ENCODE measurements around the gene MAP3K2. TPM values are rescaled to one million over a fixed set of nuclear protein-coding genes. Genes with fewer than 3 reads are reported as not detected.
A peak's percentile ranks its signal among the peaks of the same experiment; 100 is the strongest.

Gene MAP3K2
- total RNA-seq, 4 donors from 2014 or later, result 29.4 to 37.4 (median 31.3) TPM

- intact Hi-C loops (cut with DNase I), result loop anchor here (10.0 kb wide), 1 partner anchor 124 kb away; the partner anchor contains the start of gene ERCC3
- no peaks in the 10 kb centered on the region for H3K9me3 ChIP-seq
- H3K36me3 ChIP-seq, result no peaks in the 10 kb centered on the region
- WGBS, 2 donors, result 88 to 91% methylated on average over 7 to 9 of the region's 16 CpGs
- H3K27me3 ChIP-seq, result peaks cover 0 to 73% (median 3%) of the 10 kb centered on the region in 4 donors
- no peak within 1 kb of the TSS for H3K27ac ChIP-seq
- no peak for DNase-seq
- no peak for TF ChIP-seq CTCF (IDR thresholded peaks at IDR 0.05)
- no peak for TF ChIP-seq POLR2A (IDR thresholded peaks at IDR 0.05)
- peaks cover 17 to 41% (median 26%) of the 10 kb centered on the region in 3 donors for H3K4me1 ChIP-seq
- no peak within 1 kb of the TSS for H3K4me3 ChIP-seq
These were observed 30.7 kb upstream of the MAP3K2 start, which contains the start of gene PROC for GRCh38 chr2:127418300-127419111. Gene PROC (plus strand): TSS chr2:127418427. CDS start chr2:127419943, 1,516 bp downstream.

- WGBS, 2 donors, result 84 to 87% methylated on average over 6 to 8 of the region's 8 CpGs
- Histone ChIP-seq H3K27ac (no peak overlapping the region), H3K4me3 (no peak overlapping the region), H3K36me3 (no peaks in the 10 kb centered on the region), H3K27me3 (peaks cover 0 to 62% (median 0%) of the 10 kb centered on the region in 4 donors), H3K9me3 (no peaks in the 10 kb centered on the region), H3K4me1 (peaks cover 6 to 30% (median 16%) of the 10 kb centered on the region in 3 donors)
- intact Hi-C loops (cut with DNase I), result loop anchor here (10.0 kb wide), 1 partner anchor 123 kb away; the partner anchor contains the start of gene ERCC3
- TF ChIP-seq POLR2A (IDR thresholded peaks at IDR 0.05) (no peak), CTCF (IDR thresholded peaks at IDR 0.05) (no peak)
- DNase-seq, result no peak
These were observed 29.6 kb upstream of the MAP3K2 start for GRCh38 chr2:127417406-127417805.

- Histone ChIP-seq H3K27ac (no peak overlapping the region), H3K4me1 (peaks cover 6 to 31% (median 16%) of the 10 kb centered on the region in 3 donors), H3K27me3 (peaks cover 0 to 54% (median 0%) of the 10 kb centered on the region in 4 donors), H3K36me3 (no peaks in the 10 kb centered on the region), H3K9me3 (no peaks in the 10 kb centered on the region), H3K4me3 (peak overlapping the region; percentile 33 to 67 (median 47))
- 2 to 18% methylated on average over 3 to 4 of the region's 4 CpGs for WGBS, 2 donors
- intact Hi-C loops (cut with DNase I), result loop anchor here (10.0 kb wide), 1 partner anchor 122 kb away; the partner anchor contains the start of gene ERCC3
- TF ChIP-seq CTCF (IDR thresholded peaks at IDR 0.05) (no peak), POLR2A (IDR thresholded peaks at IDR 0.05) (no peak)
- DNase-seq, result no peak
These were observed 28.8 kb upstream of the MAP3K2 start for GRCh38 chr2:127416506-127417001.

GRCh38 chr2:127415593-127416505, 28.1 kb upstream of the MAP3K2 start:
- H3K9me3 ChIP-seq, result no peaks in the 10 kb centered on the region
- peaks cover 11 to 38% (median 19%) of the 10 kb centered on the region in 3 donors for H3K4me1 ChIP-seq
- TF ChIP-seq CTCF (IDR thresholded peaks at IDR 0.05) (peak; percentile 58 to 82 (median 79)), POLR2A (IDR thresholded peaks at IDR 0.05) (no peak)
- H3K4me3 ChIP-seq, result peak overlapping the region; percentile 33 to 67 (median 47)
- H3K36me3 ChIP-seq, result no peaks in the 10 kb centered on the region
- no peak for DNase-seq
- H3K27me3 ChIP-seq, result peaks cover 0 to 47% (median 0%) of the 10 kb centered on the region in 4 donors
- 58 to 69% methylated on average over 10 of the region's 55 CpGs for WGBS, 2 donors
- intact Hi-C loops (cut with DNase I), result loop anchor here (10.0 kb wide), 1 partner anchor 121 kb away; the partner anchor contains the start of gene ERCC3
- no peak overlapping the region for H3K27ac ChIP-seq

All from esophagus squamous epithelium (tissue), 5 donors.